Sciatic nerve (tissue), 2 donors: ENCODE results near the gene GLI2. TPM values are rescaled to one million over a fixed set of nuclear protein-coding genes. Genes with fewer than 3 reads are reported as not detected.

ENCODE experiments used
- ATAC-seq: fragments of 200-7000 bp; cut with Tn5 transposase; one replicate; pipeline ENCODE4 v1.9.1; 2020; ENCODE audit warnings: mild to moderate bottlenecking, moderate library complexity
- DNase-seq: peaks from one replicate; pipeline ENCODE4 v3.0.0-alpha.2; 2020; ENCODE audit warnings: low spot score
- intact Hi-C: fragments of 100-400 bp; cut with DNase I; formaldehyde crosslinking; loops from one replicate; pipeline ENCODE4 v1.14.2; 2022
- total RNA-seq: library from RNA; stranded (reverse); fragmentation: NEBNext Ultra II Directional; extraction: Animal tissue kit (Norgen Biotek cat#: 25700); gene quantifications from one replicate; pipeline ENCODE4 v1.2.1, GENCODE V29; 2021
- donor health status: DM: no; HTN: no; CAD: no.
- donor health status: DM: no; HTN: no; CAD: no.

The GLI2 gene
- total RNA-seq, 1 donor from 2014 or later = 14.4 TPM

- intact Hi-C loops = no loop called here
- DNase-seq (no peak), ATAC-seq (no peak)
These were observed 41.6 kb downstream of the GLI2 start for GRCh38 chr2:120777170-120777751.

- no peak for ATAC-seq
- DNase-seq = no peak
- intact Hi-C loops = no loop called here
These were observed 42.1 kb downstream of the GLI2 start for GRCh38 chr2:120777787-120778186.

- no peak for ATAC-seq
- intact Hi-C loops = no loop called here
- DNase-seq = no peak
These were observed 42.6 kb downstream of the GLI2 start for GRCh38 chr2:120778244-120778643.

- intact Hi-C loops = no loop called here
- ATAC-seq = no peak
These were observed 44.2 kb downstream of the GLI2 start for GRCh38 chr2:120779781-120780283.

GRCh38 chr2:120780402-120780801 is 44.7 kb downstream of the GLI2 start:
- intact Hi-C loops = no loop called here
- DNase-seq (no peak), ATAC-seq (no peak)

More at GRCh38 chr2:120779781-120780283, 44.2 kb downstream of the GLI2 start:
- no peak for DNase-seq

- ATAC-seq = no peak
- no peak for DNase-seq
- intact Hi-C loops = no loop called here
These were observed 47.7 kb downstream of the GLI2 start for GRCh38 chr2:120783371-120783791.

- DNase-seq (no peak), ATAC-seq (no peak)
- intact Hi-C loops = no loop called here
These were observed 48.3 kb downstream of the GLI2 start for GRCh38 chr2:120783969-120784372.
